ENCODE results near the gene GRIA1.
"Not testable (repeated sequence)": the region's sequence is repeated elsewhere in the genome, so short reads cannot be mapped to it uniquely, and the experiment has no call there.

GRIA1 gene

GRCh38 chr5:153835891-153836515, 345.5 kb downstream of the GRIA1 start:
- Histone ChIP-seq H3F3A (ENCODE audit: low read depth) (no peaks in the 10 kb centered on the region), H3K9ac (ENCODE audit: low read depth, low read length, poor library complexity, severe bottlenecking) (no peak overlapping the region), H3K79me2 (ENCODE audit: insufficient read depth, low read length) (no peaks in the 10 kb centered on the region), H3K36me3 (ENCODE audit: insufficient read depth, low read length) (no peaks in the 10 kb centered on the region), H3K4me1 (ENCODE audit: insufficient read depth, low read length, poor library complexity, severe bottlenecking) (no peaks in the 10 kb centered on the region), H3K27me3 (ENCODE audit: insufficient read depth, low read length, poor library complexity, severe bottlenecking) (no peaks in the 10 kb centered on the region), H3K9me2 (replicated peaks; ENCODE audit: low read depth, low read length) (no peaks in the 10 kb centered on the region), H3K4me3 (ENCODE audit: low read length, poor library complexity, severe bottlenecking) (no peak overlapping the region), H3K9me3 (ENCODE audit: insufficient read depth, low read depth, low read length) (no peaks in the 10 kb centered on the region), H4K20me1 (ENCODE audit: insufficient read depth, low read length, poor library complexity, severe bottlenecking) (no peaks in the 10 kb centered on the region), H3K4me2 (ENCODE audit: low read depth, low read length, poor library complexity, severe bottlenecking) (no peak overlapping the region), H2AFZ (ENCODE audit: low read length) (no peak overlapping the region)
- TF ChIP-seq CTCF (conservative IDR thresholded peaks at IDR 0.05; ENCODE audit: low read length) (no peak), EZH2phosphoT487 (IDR thresholded peaks at IDR 0.05; ENCODE audit: borderline replicate concordance) (no peak)

DNA sequence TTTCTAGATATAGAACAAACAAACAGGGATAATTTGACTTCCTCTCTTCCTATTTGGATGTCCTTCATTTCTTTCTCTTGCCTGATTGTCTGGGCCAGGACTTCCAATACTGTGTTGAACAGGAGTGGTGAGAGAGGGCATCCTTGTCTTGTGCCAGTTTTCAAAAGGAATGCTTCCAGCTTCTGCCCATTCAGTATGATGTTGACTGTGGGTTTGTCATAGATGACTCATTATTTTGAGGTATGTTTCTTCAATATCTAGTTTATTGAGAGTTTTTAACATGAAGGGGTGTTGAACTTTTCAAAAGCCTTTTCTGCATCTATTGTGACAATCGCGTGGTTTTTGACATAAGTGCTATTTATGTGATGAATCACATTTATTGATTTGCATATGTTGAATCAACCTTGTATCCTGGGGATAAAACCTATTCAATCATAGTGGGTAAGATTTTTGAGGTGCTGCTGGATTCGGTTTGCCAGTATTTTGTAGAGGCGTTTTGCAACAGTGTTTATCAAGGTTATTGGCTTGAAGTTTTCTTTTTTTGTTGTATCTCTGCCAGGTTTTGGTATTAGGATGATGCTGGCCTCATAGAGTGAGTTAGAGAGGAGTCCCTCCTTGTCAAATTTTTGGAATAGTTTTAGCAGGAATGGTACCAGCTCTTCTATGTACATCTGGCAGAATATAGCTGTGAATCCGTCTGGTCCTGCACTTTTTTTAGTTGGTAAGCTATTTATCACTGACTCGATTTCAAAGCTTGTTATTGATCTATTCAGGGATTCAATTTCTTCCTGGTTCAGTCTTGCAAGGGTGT, 359.0 kb downstream of the GRIA1 start:
- H2AFZ ChIP-seq (ENCODE audit: low read length); H3K79me2 ChIP-seq (ENCODE audit: insufficient read depth, low read length); H3K4me2 ChIP-seq (ENCODE audit: low read depth, low read length, poor library complexity, severe bottlenecking); H3K27me3 ChIP-seq (ENCODE audit: insufficient read depth, low read length, poor library complexity, severe bottlenecking); H3K36me3 ChIP-seq (ENCODE audit: insufficient read depth, low read length); H3K4me1 ChIP-seq (ENCODE audit: insufficient read depth, low read length, poor library complexity, severe bottlenecking); H3K4me3 ChIP-seq (ENCODE audit: low read length, poor library complexity, severe bottlenecking); H3K9me2 ChIP-seq (replicated peaks; ENCODE audit: low read depth, low read length); H4K20me1 ChIP-seq (ENCODE audit: insufficient read depth, low read length, poor library complexity, severe bottlenecking); H3F3A ChIP-seq (ENCODE audit: low read depth); H3K9me3 ChIP-seq (ENCODE audit: insufficient read depth, low read depth, low read length); H3K9ac ChIP-seq (ENCODE audit: low read depth, low read length, poor library complexity, severe bottlenecking): not testable (repeated sequence)

DNA sequence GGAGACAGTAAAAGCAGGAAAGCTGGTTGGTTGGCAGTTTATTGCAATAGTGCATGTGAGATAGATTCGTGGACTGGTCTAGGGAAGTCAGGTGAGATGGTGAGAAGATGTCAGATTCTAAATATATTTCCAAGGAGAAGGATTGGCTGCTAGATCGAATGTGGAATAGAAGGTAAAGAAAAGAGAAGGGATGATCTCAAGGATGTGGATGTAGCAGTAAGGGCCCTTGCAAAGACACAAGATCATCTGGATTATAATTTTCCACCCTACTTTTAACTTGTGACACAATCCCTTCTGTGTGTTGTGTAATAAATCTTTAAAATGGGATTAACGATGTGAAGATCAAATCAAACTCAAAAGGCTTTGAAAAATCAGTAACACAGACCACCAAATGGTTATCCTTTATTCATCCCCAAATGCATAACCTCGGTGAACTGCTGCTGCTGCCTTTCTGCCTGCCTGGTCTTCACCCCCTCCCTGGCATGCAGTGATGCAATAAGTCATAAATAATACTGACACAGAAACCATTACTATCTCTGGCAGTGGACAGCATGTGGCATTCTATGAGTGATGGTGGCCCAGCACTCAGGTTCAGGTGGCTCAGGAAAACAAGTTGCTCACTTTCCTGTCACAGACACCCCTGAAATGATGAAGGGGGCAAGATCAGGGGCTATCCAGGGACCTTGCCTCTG, 369.9 kb downstream of the GRIA1 start:
- Histone ChIP-seq H3K79me2 (ENCODE audit: insufficient read depth, low read length) (no peaks in the 10 kb centered on the region), H3F3A (ENCODE audit: low read depth) (no peaks in the 10 kb centered on the region), H3K9me2 (replicated peaks; ENCODE audit: low read depth, low read length) (no peaks in the 10 kb centered on the region), H3K4me3 (ENCODE audit: low read length, poor library complexity, severe bottlenecking) (no peak overlapping the region), H3K9me3 (ENCODE audit: insufficient read depth, low read depth, low read length) (no peaks in the 10 kb centered on the region), H3K4me1 (ENCODE audit: insufficient read depth, low read length, poor library complexity, severe bottlenecking) (no peaks in the 10 kb centered on the region), H3K27me3 (ENCODE audit: insufficient read depth, low read length, poor library complexity, severe bottlenecking) (no peaks in the 10 kb centered on the region), H4K20me1 (ENCODE audit: insufficient read depth, low read length, poor library complexity, severe bottlenecking) (no peaks in the 10 kb centered on the region), H3K9ac (ENCODE audit: low read depth, low read length, poor library complexity, severe bottlenecking) (no peak overlapping the region), H2AFZ (ENCODE audit: low read length) (no peak overlapping the region), H3K36me3 (ENCODE audit: insufficient read depth, low read length) (no peaks in the 10 kb centered on the region), H3K4me2 (ENCODE audit: low read depth, low read length, poor library complexity, severe bottlenecking) (no peak overlapping the region)
- TF ChIP-seq EZH2phosphoT487 (IDR thresholded peaks at IDR 0.05; ENCODE audit: borderline replicate concordance) (no peak), CTCF (conservative IDR thresholded peaks at IDR 0.05; ENCODE audit: low read length) (no peak)

DNA sequence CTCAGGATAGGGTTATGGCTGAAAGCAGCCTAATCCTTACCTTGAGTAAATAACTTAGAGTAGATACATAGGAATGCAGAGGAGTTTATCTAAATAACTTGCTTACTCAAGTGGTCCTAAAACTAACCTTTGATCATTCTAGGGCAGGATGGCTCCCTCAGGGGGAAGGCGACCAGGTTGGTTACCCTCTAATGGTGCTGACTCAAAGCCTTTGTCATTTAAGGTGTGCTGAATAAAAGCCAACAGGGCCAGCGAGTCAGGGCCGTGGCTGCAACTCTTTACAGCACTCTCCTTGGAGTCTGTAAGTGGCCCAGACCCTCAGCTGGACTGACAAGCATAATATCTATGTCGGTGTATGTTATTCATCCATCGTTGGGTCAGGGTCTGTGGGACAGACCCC, 372.4 kb downstream of the GRIA1 start:
- not testable (repeated sequence) for H3K79me2 ChIP-seq (ENCODE audit: insufficient read depth, low read length); H3K4me1 ChIP-seq (ENCODE audit: insufficient read depth, low read length, poor library complexity, severe bottlenecking); H3K9ac ChIP-seq (ENCODE audit: low read depth, low read length, poor library complexity, severe bottlenecking); H3K36me3 ChIP-seq (ENCODE audit: insufficient read depth, low read length); H4K20me1 ChIP-seq (ENCODE audit: insufficient read depth, low read length, poor library complexity, severe bottlenecking); H3K9me2 ChIP-seq (replicated peaks; ENCODE audit: low read depth, low read length); H3K4me2 ChIP-seq (ENCODE audit: low read depth, low read length, poor library complexity, severe bottlenecking); H2AFZ ChIP-seq (ENCODE audit: low read length); H3K27me3 ChIP-seq (ENCODE audit: insufficient read depth, low read length, poor library complexity, severe bottlenecking); H3F3A ChIP-seq (ENCODE audit: low read depth); H3K4me3 ChIP-seq (ENCODE audit: low read length, poor library complexity, severe bottlenecking); H3K9me3 ChIP-seq (ENCODE audit: insufficient read depth, low read depth, low read length)

Measured in Loucy (cell line).